SK-N-SH (cell line): ENCODE measurements around the gene IGSF3. TPM values are rescaled to one million over a fixed set of nuclear protein-coding genes. Genes with fewer than 3 reads are reported as not detected.

Experiments used
- CTCF ChIA-PET: fragments of 300-600, 350-600 bp; formaldehyde crosslinking; extraction: SDS; loops from one replicate; lab custom pipeline; 2021; lab: Yijun Ruan, JAX
- POLR2A ChIA-PET: fragments of 350-600 bp; sonication (Branson Sonifier 250); formaldehyde crosslinking; extraction: SDS; loops from one replicate; lab custom pipeline; 2020; ENCODE audit warnings: antibody characterized with exemption, inconsistent platforms; lab: Yijun Ruan, JAX
- DNase-seq: peaks from one replicate; pipeline ENCODE4 v3.0.0; 2012
- H2AFZ ChIP-seq: fragments of 200-600 bp; sonication (generic); 2 replicates; pipeline ENCODE4 v1.8.1; 2016; ENCODE audit warnings: antibody characterized with exemption, mild to moderate bottlenecking, low read depth
- H3F3A ChIP-seq: fragments of 200-600 bp; sonication (generic); replicated peaks from 2 replicates; pipeline ENCODE3; 2016; ENCODE audit warnings: antibody characterized with exemption, mild to moderate bottlenecking; ENCODE audit not compliant: insufficient read depth
- H3K27ac ChIP-seq, 2 experiments: fragments of 200-500 bp in 1 of 2; fragments of 200-600 bp in 1 of 2; sonication (Bioruptor generic) in 1 of 2; sonication (generic), shearing (Covaris generic) in 1 of 2; 2 replicates each; pipeline versions ENCODE4 v1.5.1 to v1.6.1; 2014 to 2016; ENCODE audit warnings: low read depth in 2 of 2, inconsistent platforms in 1 of 2, low read length in 1 of 2, mild to moderate bottlenecking in 1 of 2, mixed read lengths in 1 of 2
- H3K27me3 ChIP-seq: fragments of 200-600 bp; sonication (generic), shearing (Covaris generic); 2 replicates; pipeline ENCODE4 v1.6.1; 2016; ENCODE audit warnings: mixed run types; ENCODE audit not compliant: insufficient read depth
- H3K36me3 ChIP-seq, 2 experiments: fragments of 200-500 bp in 1 of 2; fragments of 200-600 bp in 1 of 2; sonication (Bioruptor generic) in 1 of 2; sonication (generic) in 1 of 2; replicated peaks in 1 of 2; 2 replicates each; pipeline versions ENCODE3 to v1.5.1; 2014 to 2016; ENCODE audit warnings: low read length in 1 of 2, mild to moderate bottlenecking in 1 of 2; ENCODE audit not compliant: insufficient read depth in 2 of 2, control insufficient read depth in 1 of 2
- H3K4me1 ChIP-seq, 2 experiments: fragments of 200-500 bp in 1 of 2; fragments of 200-600 bp in 1 of 2; sonication (Bioruptor generic) in 1 of 2; sonication (generic), shearing (Covaris generic) in 1 of 2; 2 replicates each; pipeline versions ENCODE4 v1.5.1 to v1.6.1; 2014 to 2016; ENCODE audit warnings: low read depth in 1 of 2, low read length in 1 of 2, mixed run types in 1 of 2; ENCODE audit not compliant: insufficient read depth in 2 of 2, control insufficient read depth in 1 of 2
- H3K4me2 ChIP-seq: fragments of 200-600 bp; sonication (generic), shearing (Covaris generic); 2 replicates; pipeline ENCODE4 v1.6.1; 2017; ENCODE audit warnings: mixed run types
- H3K4me3 ChIP-seq, 2 experiments: fragments of 200-500 bp in 1 of 2; fragments of 200-600 bp in 1 of 2; sonication (Bioruptor generic) in 1 of 2; sonication (generic), shearing (Covaris generic) in 1 of 2; 2 replicates each; pipeline versions ENCODE4 v1.5.1 to v1.8.1; 2014 to 2016; ENCODE audit warnings: low read depth in 2 of 2, inconsistent platforms in 1 of 2, low read length in 1 of 2, mild to moderate bottlenecking in 1 of 2, mixed read lengths in 1 of 2, moderate library complexity in 1 of 2
- H3K79me2 ChIP-seq: fragments of 200-600 bp; sonication (generic); 2 replicates; pipeline ENCODE4 v1.8.1; 2017; ENCODE audit warnings: mild to moderate bottlenecking; ENCODE audit not compliant: insufficient read depth
- H3K9ac ChIP-seq: fragments of 200-600 bp; sonication (generic); 2 replicates; pipeline ENCODE4 v1.6.1; 2017; ENCODE audit warnings: mixed run types
- H3K9me2 ChIP-seq: fragments of 200-600 bp; sonication (generic); 2 replicates; pipeline ENCODE4 v1.6.1; 2017; ENCODE audit warnings: mixed run types
- H3K9me3 ChIP-seq: fragments of 200-600 bp; sonication (generic); 2 replicates; pipeline ENCODE4 v1.6.1; 2017; ENCODE audit warnings: mixed run types, mild to moderate bottlenecking, moderate library complexity
- H4K20me1 ChIP-seq: fragments of 200-600 bp; sonication (generic); 2 replicates; pipeline ENCODE4 v1.6.1; 2017; ENCODE audit warnings: mild to moderate bottlenecking, mixed run types; ENCODE audit not compliant: insufficient read depth
- CTCF ChIP-seq: fragments of 200-600 bp; sonication (generic); IDR thresholded peaks from 2 replicates; pipeline ENCODE4 v1.6.1; 2017; ENCODE audit warnings: antibody characterized with exemption, mild to moderate bottlenecking, moderate library complexity
- ELF1 ChIP-seq: IDR thresholded peaks from 2 replicates; pipeline ENCODE4 v1.4.0; 2012
- EP300 ChIP-seq, 2 experiments: IDR thresholded peaks; 2 replicates each; pipeline versions ENCODE4 v1.4.0 to v1.6.1; 2012; ENCODE audit warnings: borderline replicate concordance in 1 of 2, low read depth in 1 of 2, low read length in 1 of 2
- FOXM1 ChIP-seq: IDR thresholded peaks from 2 replicates; pipeline ENCODE4 v1.4.0; 2012; ENCODE audit warnings: low read depth, mild to moderate bottlenecking
- GATA2 ChIP-seq: sonication (generic); formaldehyde crosslinking; IDR thresholded peaks from 2 replicates; pipeline ENCODE4 v1.5.0; 2020; ENCODE audit warnings: mild to moderate bottlenecking, missing genetic modification reagents
- MXI1 ChIP-seq: IDR thresholded peaks from 2 replicates; pipeline ENCODE4 v1.6.1; 2012; ENCODE audit warnings: mild to moderate bottlenecking, low read depth, low read length, improper control_type of control experiment
- RAD21 ChIP-seq: IDR thresholded peaks from 2 replicates; pipeline ENCODE4 v1.6.1; 2012; ENCODE audit warnings: mild to moderate bottlenecking, low read length
- RFX5 ChIP-seq: IDR thresholded peaks from 2 replicates; pipeline ENCODE4 v1.6.1; 2012; ENCODE audit warnings: mild to moderate bottlenecking, improper control_type of control experiment, low read length
- SIN3A ChIP-seq: IDR thresholded peaks from 2 replicates; pipeline ENCODE4 v1.6.1; 2012; ENCODE audit warnings: low read depth, mild to moderate bottlenecking, low read length, moderate library complexity, borderline replicate concordance
- SMC3 ChIP-seq: IDR thresholded peaks from 2 replicates; pipeline ENCODE4 v1.6.1; 2012; ENCODE audit warnings: low read depth, low read length, improper control_type of control experiment
- TCF12 ChIP-seq: IDR thresholded peaks from 2 replicates; pipeline ENCODE4 v1.4.0; 2012
- USF2 ChIP-seq: fragments of 150-350 bp; IDR thresholded peaks from 2 replicates; pipeline ENCODE4 v1.6.1; 2017; ENCODE audit warnings: antibody characterized with exemption, low read length, low read depth, borderline replicate concordance
- ZBTB33 ChIP-seq: IDR thresholded peaks from 2 replicates; pipeline ENCODE4 v1.4.0; 2012; ENCODE audit warnings: low read depth, borderline replicate concordance
- WGBS: methylation state at CpG from one replicate; pipeline ENCODE4 v1.1.6; 2017; ENCODE audit warnings: low lambda C conversion rate; 5-methylcytosine and 5-hydroxymethylcytosine counted together
- polyA plus RNA-seq, 3 experiments: library from polyadenylated mRNA; depleted of rRNA; stranded (reverse); fragments of >200 nt; gene quantifications; 2 replicates each; pipeline ENCODE4 v1.2.3, GENCODE V29; 2012
- TF ChIP-seq, protein P1 (sequence below): IDR thresholded peaks from 2 replicates; pipeline ENCODE4 v1.6.1; 2012; ENCODE audit warnings: mild to moderate bottlenecking, low read depth, low read length, moderate library complexity
- TF ChIP-seq, protein P2 (sequence below): IDR thresholded peaks from 2 replicates; pipeline ENCODE4 v1.4.0; 2012; ENCODE audit warnings: low read depth, borderline replicate concordance

IGSF3 gene
- polyA plus RNA-seq, 1 of the 3 experiments (the other 2 are of a cell fraction): 3.0 TPM

DNA sequence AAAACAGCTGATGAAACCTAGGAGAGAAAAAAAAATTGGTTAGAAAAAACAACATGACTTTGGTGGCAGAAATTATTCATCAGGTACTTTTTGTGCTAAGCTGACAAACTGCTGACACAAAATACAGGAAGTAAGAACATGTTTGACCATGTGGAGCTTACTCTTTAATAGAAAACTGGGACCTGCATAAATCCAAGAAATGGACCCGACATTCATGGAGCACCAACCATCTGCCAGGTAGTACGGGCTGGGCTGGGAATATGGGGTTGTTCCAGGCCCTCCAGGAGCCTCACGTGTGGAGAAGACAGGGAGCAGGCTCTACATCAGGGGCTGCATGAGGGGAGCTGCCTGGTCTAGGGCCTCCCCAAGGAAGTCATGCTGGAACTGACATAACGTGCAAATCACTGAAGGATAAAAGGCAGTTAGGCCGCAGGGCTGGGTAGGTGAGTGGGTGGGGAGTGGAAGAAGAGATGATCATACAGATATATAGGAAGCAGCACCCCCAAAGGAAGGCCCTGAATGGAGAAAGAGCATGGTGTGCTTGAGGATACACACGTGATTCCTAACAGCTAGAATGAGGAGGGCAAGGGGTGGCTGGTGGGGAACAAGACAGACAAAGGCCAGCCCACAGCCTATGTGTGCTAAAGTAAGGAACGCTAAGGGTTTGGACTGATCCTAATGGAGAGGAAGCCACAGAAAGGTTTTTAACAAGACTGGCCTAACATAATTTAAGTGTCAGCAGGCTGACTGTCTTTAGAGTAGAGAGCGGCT lies 122.8 kb downstream of the IGSF3 start:
- no peak for DNase-seq
- Histone ChIP-seq H2AFZ (no peak overlapping the region), H3K79me2 (0 out of 2 replicates have a peak, but pooled peaks cover 4% of the 10 kb centered on the region), H3K9me2 (no peaks in the 10 kb centered on the region), H3K36me3 (peaks cover 0 to 5% of the 10 kb centered on the region in 2 experiments), H3K9me3 (no peaks in the 10 kb centered on the region)
- POLR2A ChIA-PET: no interaction called here
- WGBS: 96% methylated on average over 6 of the region's 8 CpGs
- CTCF ChIA-PET: interaction anchor here (1.5 kb wide), 1 partner anchor 406 kb away, joined by 4 read pairs; no protein-coding TSS in a partner anchor
- no peak for TF ChIP-seq RFX5
- TF ChIP-seq, protein P1, sequence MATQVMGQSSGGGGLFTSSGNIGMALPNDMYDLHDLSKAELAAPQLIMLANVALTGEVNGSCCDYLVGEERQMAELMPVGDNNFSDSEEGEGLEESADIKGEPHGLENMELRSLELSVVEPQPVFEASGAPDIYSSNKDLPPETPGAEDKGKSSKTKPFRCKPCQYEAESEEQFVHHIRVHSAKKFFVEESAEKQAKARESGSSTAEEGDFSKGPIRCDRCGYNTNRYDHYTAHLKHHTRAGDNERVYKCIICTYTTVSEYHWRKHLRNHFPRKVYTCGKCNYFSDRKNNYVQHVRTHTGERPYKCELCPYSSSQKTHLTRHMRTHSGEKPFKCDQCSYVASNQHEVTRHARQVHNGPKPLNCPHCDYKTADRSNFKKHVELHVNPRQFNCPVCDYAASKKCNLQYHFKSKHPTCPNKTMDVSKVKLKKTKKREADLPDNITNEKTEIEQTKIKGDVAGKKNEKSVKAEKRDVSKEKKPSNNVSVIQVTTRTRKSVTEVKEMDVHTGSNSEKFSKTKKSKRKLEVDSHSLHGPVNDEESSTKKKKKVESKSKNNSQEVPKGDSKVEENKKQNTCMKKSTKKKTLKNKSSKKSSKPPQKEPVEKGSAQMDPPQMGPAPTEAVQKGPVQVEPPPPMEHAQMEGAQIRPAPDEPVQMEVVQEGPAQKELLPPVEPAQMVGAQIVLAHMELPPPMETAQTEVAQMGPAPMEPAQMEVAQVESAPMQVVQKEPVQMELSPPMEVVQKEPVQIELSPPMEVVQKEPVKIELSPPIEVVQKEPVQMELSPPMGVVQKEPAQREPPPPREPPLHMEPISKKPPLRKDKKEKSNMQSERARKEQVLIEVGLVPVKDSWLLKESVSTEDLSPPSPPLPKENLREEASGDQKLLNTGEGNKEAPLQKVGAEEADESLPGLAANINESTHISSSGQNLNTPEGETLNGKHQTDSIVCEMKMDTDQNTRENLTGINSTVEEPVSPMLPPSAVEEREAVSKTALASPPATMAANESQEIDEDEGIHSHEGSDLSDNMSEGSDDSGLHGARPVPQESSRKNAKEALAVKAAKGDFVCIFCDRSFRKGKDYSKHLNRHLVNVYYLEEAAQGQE: no peak
- no peak for TF ChIP-seq CTCF
- no peak for TF ChIP-seq SMC3
- TF ChIP-seq ELF1: no peak
- no peak for TF ChIP-seq GATA2 (CRISPR knock-in tag)
- TF ChIP-seq MXI1: no peak
- no peak for TF ChIP-seq TCF12
- TF ChIP-seq, all 33 proteins: peak for 0
- Histone ChIP-seq H3K27ac (no peak overlapping the region), H3K4me3 (no peak overlapping the region), H4K20me1 (no peaks in the 10 kb centered on the region), H3K27me3 (no peaks in the 10 kb centered on the region), H3K4me2 (no peak overlapping the region), H3F3A (no peaks in the 10 kb centered on the region), H3K9ac (no peak overlapping the region), H3K4me1 (no peaks in the 10 kb centered on the region)

DNA sequence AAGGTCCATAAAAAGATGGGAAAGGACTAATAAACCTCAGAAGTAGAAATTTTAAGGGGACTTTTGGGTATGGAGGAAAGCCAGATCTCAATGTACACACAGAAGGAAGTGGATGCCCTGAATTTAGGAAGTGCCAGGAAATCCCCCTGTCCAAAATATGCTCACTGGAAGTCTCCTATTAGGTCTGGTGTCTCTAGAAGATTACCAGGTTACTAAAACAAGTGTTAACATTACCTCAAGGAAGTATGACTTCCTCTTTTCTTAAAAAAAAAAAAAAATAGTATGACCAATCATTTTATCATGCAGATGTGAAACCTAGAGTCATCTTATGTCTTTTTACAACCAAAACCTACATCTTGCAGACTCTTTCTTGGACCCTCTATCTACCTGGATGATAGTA lies 127.4 kb downstream of the IGSF3 start:
- Histone ChIP-seq H3K79me2 (no peaks in the 10 kb centered on the region), H3K9me2 (no peaks in the 10 kb centered on the region), H3K4me1 (peaks cover 0 to 7% of the 10 kb centered on the region in 2 experiments; a peak in 1 of 4 replicates), H3K9me3 (no peaks in the 10 kb centered on the region), H3K36me3 (peaks cover 2 to 12% of the 10 kb centered on the region in 2 experiments), H3K27ac (no peak overlapping the region), H3K9ac (no peak overlapping the region), H3F3A (no peaks in the 10 kb centered on the region), H3K27me3 (no peaks in the 10 kb centered on the region), H3K4me3 (no peak overlapping the region), H4K20me1 (no peaks in the 10 kb centered on the region), H3K4me2 (no peak overlapping the region), H2AFZ (no peak overlapping the region)
- POLR2A ChIA-PET: no interaction called here
- no peak for TF ChIP-seq EP300 (IDR thresholded peaks at IDR 0.05; ENCODE audit: borderline replicate concordance in 1 of 2, low read depth in 1 of 2, low read length in 1 of 2)
- no peak for TF ChIP-seq GATA2 (CRISPR knock-in tag)
- TF ChIP-seq MXI1: no peak
- no peak for TF ChIP-seq FOXM1
- no peak for TF ChIP-seq SIN3A
- TF ChIP-seq, protein P2, sequence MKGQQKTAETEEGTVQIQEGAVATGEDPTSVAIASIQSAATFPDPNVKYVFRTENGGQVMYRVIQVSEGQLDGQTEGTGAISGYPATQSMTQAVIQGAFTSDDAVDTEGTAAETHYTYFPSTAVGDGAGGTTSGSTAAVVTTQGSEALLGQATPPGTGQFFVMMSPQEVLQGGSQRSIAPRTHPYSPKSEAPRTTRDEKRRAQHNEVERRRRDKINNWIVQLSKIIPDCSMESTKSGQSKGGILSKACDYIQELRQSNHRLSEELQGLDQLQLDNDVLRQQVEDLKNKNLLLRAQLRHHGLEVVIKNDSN: no peak
- TF ChIP-seq RAD21: no peak
- TF ChIP-seq USF2: no peak
- no peak for TF ChIP-seq ZBTB33
- no peak for DNase-seq
- CTCF ChIA-PET: interaction anchor here (0.7 to 1.3 kb wide), 4 partner anchors 14 to 401 kb away, joined by 3 to 6 read pairs (median 4); no protein-coding TSS in a partner anchor
